GM19328 (cell line): ENCODE data around the gene ARHGAP5.

Source experiments
- ATAC-seq: cut with Tn5 transposase; IDR thresholded peaks from one replicate; pipeline ENCODE4 v1.9.1; 2021; ENCODE audit warnings: mild to moderate bottlenecking, moderate library complexity; ENCODE audit not compliant: unreplicated experiment

The ARHGAP5 gene

GRCh38 chr14:32166924-32167323, 89.8 kb downstream of the ARHGAP5 start:
- no peak for ATAC-seq

- no peak for ATAC-seq
Measured at GRCh38 chr14:32167907-32168306, 90.8 kb downstream of the ARHGAP5 start.

GRCh38 chr14:32169191-32169590, 92.1 kb downstream of the ARHGAP5 start:
- no peak for ATAC-seq

- no peak for ATAC-seq
Measured at GRCh38 chr14:32171469-32171868, 94.4 kb downstream of the ARHGAP5 start.

- ATAC-seq: no peak
Measured at GRCh38 chr14:32183151-32184058, 106.3 kb downstream of the ARHGAP5 start.

- ATAC-seq: no peak
Measured at GRCh38 chr14:32185097-32185496, 108.0 kb downstream of the ARHGAP5 start.

GRCh38 chr14:32186248-32186647, 109.1 kb downstream of the ARHGAP5 start:
- ATAC-seq: no peak

- no peak for ATAC-seq
Measured at GRCh38 chr14:32189811-32190210, 112.7 kb downstream of the ARHGAP5 start.

GRCh38 chr14:32190673-32191072, 113.6 kb downstream of the ARHGAP5 start:
- no peak for ATAC-seq

- no peak for ATAC-seq
Measured at GRCh38 chr14:32192712-32193373, 115.7 kb downstream of the ARHGAP5 start.

- ATAC-seq: no peak
Measured at GRCh38 chr14:32193532-32193931, 116.4 kb downstream of the ARHGAP5 start.

GRCh38 chr14:32195636-32196035, 118.5 kb downstream of the ARHGAP5 start:
- ATAC-seq: no peak

GRCh38 chr14:32197919-32198318, 120.8 kb downstream of the ARHGAP5 start:
- ATAC-seq: no peak

GRCh38 chr14:32200368-32201192, 123.5 kb downstream of the ARHGAP5 start:
- peak; percentile 1 for ATAC-seq

GRCh38 chr14:32201193-32201815, 124.2 kb downstream of the ARHGAP5 start:
- ATAC-seq: peak; percentile 49

- no peak for ATAC-seq
Measured at GRCh38 chr14:32201816-32202490, 124.8 kb downstream of the ARHGAP5 start, which contains the start of gene RNU6-7. Gene RNU6-7 (plus strand): TSS chr14:32202045.

- ATAC-seq: no peak
Measured at GRCh38 chr14:32202491-32202997, 125.4 kb downstream of the ARHGAP5 start.

GRCh38 chr14:32202998-32203882, 126.1 kb downstream of the ARHGAP5 start, which contains the start of gene RNU6-8:
Gene RNU6-8 (minus strand): TSS chr14:32203269.
- peak; percentile 66 for ATAC-seq

- ATAC-seq: no peak
Measured at GRCh38 chr14:32203928-32204357, 126.8 kb downstream of the ARHGAP5 start.
